H1 (cell line): ENCODE results near the gene KRT80. TPM values are rescaled to one million over a fixed set of nuclear protein-coding genes. Genes with fewer than 3 reads are reported as not detected.

Experiments
- TAF7 ChIP-seq: optimal IDR thresholded peaks from 2 replicates; pipeline ENCODE3; 2011; ENCODE audit warnings: low read depth, mild to moderate bottlenecking, inconsistent platforms, low read length, moderate library complexity, borderline replicate concordance
- polyA plus RNA-seq, 7 experiments: library from polyadenylated mRNA; depleted of rRNA in 3 of 7; stranded (reverse) in 5 of 7; unstranded in 2 of 7; fragments of >200 nt in 5 of 7; fragments of 200-250 nt in 2 of 7; gene quantifications; 1 replicate in 5 of 7; 2 replicates in 1 of 7; 4 replicates in 1 of 7; pipeline versions ENCODE4 v1.2.1 to v1.2.3, GENCODE V29; 2011 to 2013; ENCODE audit warnings: missing spikeins in 2 of 7, mixed read lengths in 2 of 7
- total RNA-seq: library from RNA; stranded (reverse); fragmentation: NEBNext Ultra II Directional; extraction: Animal tissue kit (Norgen Biotek cat#: 25700); gene quantifications from 2 replicates; pipeline ENCODE4 v1.2.1, GENCODE V29; 2021

KRT80 gene
- total and polyA plus RNA-seq, 2 of the 8 experiments (the other 6 are each of a cell fraction or from before 2014, with no cell fraction given) = 0.05 TPM; not detected in 1

GRCh38 chr12:52209321-52209720, 17.5 kb upstream of the KRT80 start (continued):
- TF ChIP-seq TAF7 = no peak
